ENCODE results near the gene DNTT. TPM values are rescaled to one million over a fixed set of nuclear protein-coding genes. Genes with fewer than 3 reads are reported as not detected.
"Not testable (repeated sequence)": the region's sequence is repeated elsewhere in the genome, so short reads cannot be mapped to it uniquely, and the experiment has no call there.

DNTT gene
- total RNA-seq, 1 donor from 2014 or later = not detected

DNA sequence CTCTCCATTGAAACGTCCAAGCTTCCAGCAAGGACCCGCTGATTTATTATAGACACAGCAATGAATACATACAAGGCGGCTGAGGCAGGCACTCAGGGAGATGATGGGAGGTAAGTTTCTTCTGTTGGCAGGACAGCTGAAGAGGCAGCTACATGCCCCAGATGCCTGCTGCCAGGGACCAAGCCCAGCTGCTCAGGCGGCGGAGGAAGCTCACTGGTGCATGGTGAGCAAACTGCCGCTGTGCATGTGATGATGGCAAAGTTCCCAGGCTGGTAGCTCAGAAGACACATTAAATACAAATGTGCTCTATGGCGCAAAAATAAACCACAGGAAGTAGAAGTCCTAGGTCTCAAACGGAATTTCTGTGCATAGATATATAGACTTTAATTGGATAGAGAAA, 2.3 kb downstream of the DNTT start:
- DNase-seq (ENCODE audit: low read depth) = peak; percentile 46

DNA sequence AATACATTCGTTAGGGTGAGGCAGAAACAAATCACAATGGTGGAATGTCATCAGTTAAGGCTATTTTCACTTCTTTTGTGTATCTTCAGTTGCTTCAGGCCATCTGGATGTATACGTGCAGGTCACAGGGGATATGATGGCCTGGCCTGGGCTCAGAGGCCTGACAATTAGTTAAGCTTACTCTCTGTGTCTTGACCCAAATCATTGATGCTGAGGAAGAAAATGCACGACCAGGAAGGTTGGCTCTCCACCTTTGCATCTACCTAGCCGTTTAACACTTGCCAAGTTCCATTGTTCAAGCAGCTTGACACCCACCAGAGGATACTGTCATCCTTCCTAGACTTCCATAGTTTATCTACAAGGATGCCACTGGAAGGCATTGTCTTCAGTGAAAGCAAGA, 4.6 kb downstream of the DNTT start:
- not testable (repeated sequence) for DNase-seq (ENCODE audit: low read depth)

GRCh38 chr10:96309628-96310320, 5.5 kb downstream of the DNTT start:
- DNase-seq (ENCODE audit: low read depth) = no peak

DNA sequence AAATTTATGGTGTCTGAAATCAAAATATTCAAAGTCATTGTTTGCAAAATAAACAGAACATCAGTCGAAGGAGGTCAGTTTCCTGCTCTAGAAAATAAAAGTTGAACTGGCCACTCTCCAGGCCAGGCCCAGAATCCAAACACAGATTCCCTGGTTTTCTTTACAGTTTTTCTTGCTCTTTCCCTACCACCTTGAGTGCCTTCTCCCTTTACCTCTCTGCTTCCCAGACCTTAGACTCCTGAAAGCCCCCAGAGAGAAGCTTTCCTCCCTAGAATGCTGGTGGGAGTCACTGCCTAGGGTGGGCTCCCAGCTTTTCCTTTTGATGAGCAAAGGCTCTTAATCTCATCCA, 6.1 kb downstream of the DNTT start:
- DNase-seq (ENCODE audit: low read depth) = no peak

DNA sequence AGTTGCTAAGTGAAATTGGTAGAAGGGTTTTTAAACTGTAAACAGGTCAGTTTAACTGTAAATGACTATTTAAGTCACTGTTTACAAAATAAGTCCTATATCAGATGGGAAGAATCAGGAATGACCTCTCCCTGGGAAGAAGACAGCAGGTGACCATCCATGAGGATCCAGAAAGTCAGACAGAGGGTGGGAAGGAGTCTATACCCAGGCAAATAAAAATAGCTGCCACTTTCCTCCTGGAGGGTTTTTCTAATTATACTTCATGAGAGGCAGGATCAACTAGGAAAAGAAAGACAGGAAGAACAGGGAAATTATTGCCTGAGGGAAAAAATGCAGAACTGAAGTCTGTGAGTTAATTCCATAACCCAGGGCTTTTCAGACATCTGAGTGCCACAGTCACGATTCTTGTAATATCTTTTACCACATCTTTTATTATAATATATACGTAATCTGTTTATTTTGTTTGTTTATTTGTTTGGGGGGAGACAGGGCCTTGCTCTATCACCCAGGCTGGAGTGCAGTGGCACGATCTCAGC, 7.0 kb downstream of the DNTT start:
- no peak for DNase-seq (ENCODE audit: low read depth)

DNA sequence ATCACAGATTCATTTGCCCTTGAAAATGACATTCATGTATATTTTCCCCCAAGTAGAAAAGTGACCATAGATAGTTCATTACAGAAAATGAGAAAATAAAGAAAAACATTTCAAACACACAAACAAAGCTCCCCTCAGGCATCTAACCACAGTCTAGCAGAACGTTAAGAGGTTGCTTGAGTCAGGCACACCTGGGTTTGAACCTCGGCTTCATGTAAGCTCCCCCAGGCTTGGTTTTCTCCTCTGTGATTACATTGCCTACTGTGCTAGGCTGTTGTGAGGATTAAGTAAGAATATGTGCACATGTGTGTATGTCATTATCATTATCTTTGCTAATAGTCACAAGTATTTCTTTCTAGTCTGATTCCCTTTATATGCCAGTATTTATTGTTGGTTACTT, 9.1 kb downstream of the DNTT start:
- no peak for DNase-seq (ENCODE audit: low read depth)

DNA sequence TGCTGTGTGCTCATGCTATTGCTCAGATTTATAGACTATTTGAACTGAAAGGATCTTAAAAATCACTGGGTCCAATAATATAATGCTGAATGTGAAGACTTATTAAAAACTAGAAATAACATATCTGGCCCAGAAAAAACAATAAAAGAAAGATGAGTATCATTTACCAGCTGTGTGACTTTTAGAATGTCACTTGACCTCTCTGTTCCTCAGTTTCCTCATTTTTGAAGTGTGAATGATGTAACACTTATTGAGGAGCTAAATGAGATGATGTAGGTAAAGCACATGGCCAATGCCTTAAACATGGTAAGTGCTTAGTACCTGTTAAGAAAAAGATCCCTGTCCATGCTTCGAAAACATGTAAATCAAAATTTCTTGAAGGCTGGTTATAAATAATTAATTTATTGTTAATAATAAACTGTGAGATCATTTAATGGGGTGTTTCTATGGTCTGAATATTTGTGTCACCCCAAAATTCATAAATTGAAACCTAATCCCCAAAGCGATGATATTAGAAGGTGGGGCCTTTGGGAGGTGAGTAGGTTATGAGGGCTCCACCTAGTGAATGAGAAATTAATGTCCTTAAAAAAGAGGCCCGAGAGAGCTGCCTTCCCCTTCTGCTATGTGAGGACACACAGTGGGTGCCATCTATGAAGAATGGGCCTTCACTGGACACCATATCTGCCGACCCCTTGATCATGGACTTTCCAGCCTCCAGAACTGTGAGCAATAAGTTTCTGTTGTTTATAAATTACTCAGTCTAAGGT, 13.0 kb downstream of the DNTT start:
- no peak for DNase-seq (ENCODE audit: low read depth)

DNA sequence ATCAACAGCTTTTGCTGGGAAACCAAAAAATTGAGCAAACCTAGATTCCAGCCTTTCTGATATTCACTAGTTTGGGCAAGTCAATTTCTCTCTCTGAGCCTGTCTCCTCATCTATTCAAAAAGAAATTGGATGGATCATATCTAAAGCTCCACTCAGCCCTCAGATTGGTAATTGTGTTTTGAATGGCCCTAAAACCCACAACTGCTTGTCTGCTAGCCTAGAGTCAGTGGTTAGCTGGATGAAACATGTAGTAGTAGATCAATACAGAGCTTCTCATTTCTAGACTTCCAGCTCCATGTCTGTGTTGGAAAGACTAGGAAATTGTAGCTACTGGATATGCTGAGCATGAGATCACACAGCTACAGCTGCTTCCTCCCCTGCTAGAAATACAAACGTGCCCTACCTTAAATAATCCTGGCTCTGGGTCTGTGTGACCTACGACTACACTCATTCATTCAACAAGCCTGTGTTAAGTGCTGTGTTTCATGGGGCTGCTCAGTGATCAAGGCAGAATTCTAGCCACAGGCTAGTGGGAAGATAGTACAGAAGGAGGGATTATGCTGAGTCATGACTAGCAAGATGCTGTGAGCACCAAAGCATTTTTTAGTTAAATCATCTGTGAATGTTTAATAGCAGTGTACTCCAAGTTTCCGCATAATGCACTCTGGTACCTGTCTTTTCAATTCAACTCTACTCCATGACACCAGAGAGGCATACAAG, 15.7 kb downstream of the DNTT start:
- DNase-seq (ENCODE audit: low read depth) = no peak

- no peak for DNase-seq (ENCODE audit: low read depth)
These were observed 17.6 kb downstream of the DNTT start for GRCh38 chr10:96321822-96322221.

GRCh38 chr10:96322275-96322674, 18.0 kb downstream of the DNTT start:
- DNase-seq (ENCODE audit: low read depth) = no peak

DNA sequence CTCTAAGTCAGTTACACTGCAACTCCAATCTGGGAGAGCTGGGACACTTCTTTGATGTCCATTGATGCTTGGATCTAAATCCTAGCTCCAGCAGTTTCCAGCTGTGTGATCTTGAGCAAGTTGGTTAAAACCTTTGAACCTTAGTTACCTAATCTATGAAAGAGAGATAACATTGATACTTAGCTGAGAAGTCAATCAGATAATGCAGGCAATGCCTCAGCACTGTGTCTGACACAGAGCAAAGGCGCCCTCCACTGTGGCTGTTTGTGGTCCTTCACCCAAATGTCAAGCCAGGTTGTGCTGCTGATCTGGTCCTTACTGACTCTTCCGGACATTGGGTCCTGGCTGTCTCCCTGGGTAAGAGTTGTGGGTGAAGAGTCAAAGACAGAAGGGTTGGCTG, 20.2 kb downstream of the DNTT start:
- DNase-seq (ENCODE audit: low read depth) = no peak

DNA sequence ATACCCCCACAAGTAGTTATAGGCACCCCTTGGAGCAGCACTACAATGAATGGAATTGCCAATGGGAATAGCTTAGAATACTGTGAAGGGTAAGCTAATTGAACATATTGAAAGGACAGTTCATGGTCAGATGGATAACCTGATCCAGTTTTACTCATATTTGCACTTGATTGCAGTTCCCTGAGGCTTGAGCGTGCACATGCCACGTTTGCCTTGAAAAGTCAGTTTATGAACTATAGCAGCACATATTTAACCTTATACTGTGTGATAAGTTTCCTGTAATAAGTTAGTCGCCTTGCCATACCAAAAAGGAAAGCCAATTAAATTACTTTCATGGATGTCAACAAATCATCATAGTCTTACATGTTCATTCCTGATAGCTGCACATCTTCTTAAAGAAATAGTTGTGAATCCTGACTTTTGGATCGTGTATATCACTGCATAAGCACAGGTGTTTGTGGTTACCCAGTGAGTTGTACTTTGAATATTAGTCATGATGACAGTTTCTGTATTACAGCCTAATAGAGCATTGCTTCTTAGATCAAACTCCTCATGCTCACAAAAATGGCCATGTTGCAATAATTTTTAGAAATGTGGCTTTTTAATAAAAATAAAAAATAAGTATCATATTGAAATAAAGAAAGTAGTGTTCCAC, 21.6 kb downstream of the DNTT start:
- DNase-seq (ENCODE audit: low read depth) = no peak

DNA sequence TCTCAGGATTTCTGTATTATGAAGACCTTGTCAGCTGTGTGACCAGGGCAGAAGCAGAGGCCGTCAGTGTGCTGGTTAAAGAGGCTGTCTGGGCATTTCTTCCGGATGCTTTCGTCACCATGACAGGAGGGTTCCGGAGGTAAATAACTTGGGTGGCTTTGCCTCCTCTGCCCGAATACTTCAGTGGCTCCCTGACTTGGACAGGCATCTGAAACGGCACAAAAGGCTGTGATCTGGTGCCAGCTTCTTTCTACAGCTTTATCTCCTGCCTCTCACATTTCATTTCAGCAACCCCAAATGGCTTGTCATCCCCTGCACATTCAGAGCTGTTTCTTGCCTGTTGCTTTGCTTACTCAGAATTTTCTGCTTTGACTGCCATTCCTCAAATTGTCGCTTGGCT, 23.2 kb downstream of the DNTT start:
- no peak for DNase-seq (ENCODE audit: low read depth)

GRCh38 chr10:96333101-96333500, 28.9 kb downstream of the DNTT start:
- no peak for DNase-seq (ENCODE audit: low read depth)

GRCh38 chr10:96334616-96335526, 30.6 kb downstream of the DNTT start:
- peak; percentile 48 for DNase-seq (ENCODE audit: low read depth)

DNA sequence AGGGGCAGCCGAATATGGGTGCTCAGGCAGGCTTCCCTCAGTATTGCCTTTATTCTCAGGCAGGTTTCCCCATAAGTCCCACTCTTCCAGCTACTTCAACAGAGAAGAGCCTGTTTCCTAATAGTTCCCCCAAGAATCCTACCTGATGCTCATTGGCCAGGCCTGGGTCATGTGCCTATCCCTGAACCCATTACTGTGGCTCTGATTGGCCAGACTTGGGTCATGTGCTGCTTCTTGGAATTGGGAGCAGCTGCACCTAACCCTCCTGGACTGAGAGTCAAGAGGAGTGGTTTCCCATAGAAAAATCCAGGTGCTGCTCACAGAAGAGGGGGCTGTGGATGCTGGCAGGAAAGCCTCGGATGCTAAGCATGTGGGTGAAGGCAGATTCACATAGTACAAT, 32.9 kb downstream of the DNTT start:
- DNase-seq (ENCODE audit: low read depth) = no peak

GRCh38 chr10:96338279-96338925, 34.2 kb downstream of the DNTT start:
- no peak for DNase-seq (ENCODE audit: low read depth)

DNA sequence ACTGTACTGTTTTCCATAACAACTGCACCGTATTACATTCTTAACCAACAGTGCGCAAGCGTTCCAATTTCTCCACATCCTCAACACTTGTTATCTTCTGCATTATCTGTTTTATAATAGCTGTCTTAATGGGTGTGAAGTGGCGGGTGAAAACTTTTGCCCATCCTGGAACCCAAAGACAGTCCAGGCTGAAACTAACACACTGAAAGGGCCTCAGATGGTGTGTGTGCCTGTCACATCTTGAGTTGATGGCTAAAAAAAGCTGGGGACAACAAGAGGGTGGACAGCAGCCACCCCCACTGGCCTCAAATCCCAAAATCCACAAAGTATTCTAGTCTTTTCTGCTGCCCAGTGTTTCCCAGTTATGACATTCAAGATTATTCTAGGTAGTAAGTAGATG, 35.1 kb downstream of the DNTT start:
- no peak for DNase-seq (ENCODE audit: low read depth)

- peak; percentile 54 for DNase-seq (ENCODE audit: low read depth)
These were observed 36.0 kb downstream of the DNTT start for GRCh38 chr10:96339956-96340904.
